Measurements from ENCODE around the gene EPHB1. TPM values are rescaled to one million over a fixed set of nuclear protein-coding genes. Genes with fewer than 3 reads are reported as not detected.

Gene EPHB1
- total and polyA plus RNA-seq, 4 donors: 0.23 to 1.7 (median 0.52) TPM

- TF ChIP-seq ZBTB33 (IDR thresholded peaks at IDR 0.05) (no peak), SP1 (IDR thresholded peaks at IDR 0.05) (no peak), TAF1 (conservative IDR thresholded peaks at IDR 0.05) (no peak), JUND (IDR thresholded peaks at IDR 0.05) (no peak), FOXA1 (IDR thresholded peaks at IDR 0.05) (no peak), NR2F2 (IDR thresholded peaks at IDR 0.05) (no peak)
These were observed 63.5 kb downstream of the EPHB1 start (continued) for GRCh38 chr3:134858441-134859035.

GRCh38 chr3:134859341-134859740 is 64.3 kb downstream of the EPHB1 start:
- Histone ChIP-seq H3K27ac (ENCODE audit: low read depth in 1 of 2, low read length in 2 of 2) (no peak overlapping the region), H3K9ac (ENCODE audit: low read depth in 1 of 2, low read length in 2 of 2) (no peak overlapping the region), H3K27me3 (ENCODE audit: control insufficient read depth in 4 of 4, insufficient read depth in 4 of 4, low read length in 3 of 4) (no peaks in the 10 kb centered on the region), H3K36me3 (ENCODE audit: control insufficient read depth in 4 of 4, insufficient read depth in 3 of 4, low read depth in 1 of 4, low read length in 3 of 4) (no peaks in the 10 kb centered on the region), H3K9me3 (ENCODE audit: control insufficient read depth in 4 of 4, low read length in 3 of 4) (no peaks in the 10 kb centered on the region), H3K4me1 (ENCODE audit: control insufficient read depth in 4 of 4, insufficient read depth in 4 of 4, low read length in 3 of 4) (no peaks in the 10 kb centered on the region), H3K4me3 (ENCODE audit: low read depth in 1 of 3, low read length in 3 of 3) (no peak overlapping the region)
- no peak for DNase-seq (ENCODE audit: low spot score)
- WGBS: 47% methylated on average over 1 of the region's 1 CpG
- TF ChIP-seq ZBTB33 (IDR thresholded peaks at IDR 0.05) (no peak), EGR1 (IDR thresholded peaks at IDR 0.05; ENCODE audit: low read depth in 2 of 2) (no peak), RAD21 (IDR thresholded peaks at IDR 0.05) (no peak), SP1 (IDR thresholded peaks at IDR 0.05) (no peak), CTCF (IDR thresholded peaks at IDR 0.05; ENCODE audit: low read depth, low read length, missing input control) (no peak), NR2F2 (IDR thresholded peaks at IDR 0.05) (no peak), FOXA2 (IDR thresholded peaks at IDR 0.05) (no peak), HNF4G (IDR thresholded peaks at IDR 0.05) (no peak), ATF3 (IDR thresholded peaks at IDR 0.05) (no peak), GABPA (IDR thresholded peaks at IDR 0.05 in 1 of 2, conservative IDR thresholded peaks at IDR 0.05 in 1 of 2) (no peak), TAF1 (conservative IDR thresholded peaks at IDR 0.05) (no peak), JUND (IDR thresholded peaks at IDR 0.05) (no peak), MAX (IDR thresholded peaks at IDR 0.05) (no peak), RXRA (IDR thresholded peaks at IDR 0.05) (no peak)
